Activated CD4-positive, CD25-positive, alpha-beta regulatory T cell treated with anti-CD3 and anti-CD28 coated beads, Interleukin-2, amount 50 U/mL, for 16 hours (primary cell): ENCODE measurements around the gene CCDC110.
A peak's percentile ranks its signal among the peaks of the same experiment; 100 is the strongest.
"Not testable (repeated sequence)": the region's sequence is repeated elsewhere in the genome, so short reads cannot be mapped to it uniquely, and the experiment has no call there.

Source experiments
- DNase-seq: peaks from one replicate; pipeline ENCODE4 v3.0.0-alpha.2; 2020; ENCODE audit warnings: low read depth, low spot score

Gene CCDC110

DNA sequence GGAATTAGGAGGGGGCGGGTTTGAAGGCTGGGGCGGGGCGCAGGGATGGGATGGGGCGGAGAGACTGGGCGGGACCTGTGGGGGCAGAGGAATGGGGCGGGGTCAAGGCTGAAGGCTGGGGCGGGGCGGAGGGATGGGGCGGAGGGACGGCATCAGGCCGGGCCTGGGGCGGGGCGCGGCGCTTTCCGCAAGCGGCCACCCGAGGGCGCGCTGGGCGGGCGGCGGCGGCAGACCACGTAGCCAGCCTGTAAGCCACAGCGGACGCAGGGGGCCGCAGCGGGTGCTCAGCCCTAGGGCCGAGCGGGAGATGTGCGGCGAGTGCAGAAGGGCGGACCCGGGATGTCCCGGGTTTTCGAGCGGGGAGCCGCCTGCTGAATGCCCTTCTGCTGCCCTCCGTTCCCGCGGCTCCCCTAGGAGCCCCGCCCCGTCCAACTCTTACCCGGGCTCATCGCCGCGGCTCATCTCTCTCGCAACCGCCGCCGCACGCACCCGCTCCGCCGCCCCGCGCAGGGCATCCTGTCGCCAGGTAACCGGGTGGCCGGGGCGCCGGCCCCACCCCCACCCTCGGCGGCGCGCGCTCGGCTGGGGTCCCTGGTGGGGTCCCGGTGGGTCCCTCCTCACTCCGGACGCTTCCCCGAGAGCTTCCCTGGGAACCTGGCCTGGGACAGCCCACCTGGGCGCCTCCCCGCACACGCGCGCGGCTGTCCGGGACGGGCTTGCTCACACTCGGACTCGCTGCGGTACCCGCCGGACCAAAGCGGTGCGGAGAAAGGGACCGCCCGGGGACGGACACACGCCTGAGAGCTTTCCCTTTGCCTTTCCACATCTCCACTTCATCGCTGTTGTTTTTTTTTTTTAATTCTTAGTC, at the start of gene CCDC110:
TSS of gene CCDC110 (minus strand) at position 499 of the 868 bp plus-strand sequence. CDS start at position 449, 50 bp downstream.
- peak; percentile 71 for DNase-seq

DNA sequence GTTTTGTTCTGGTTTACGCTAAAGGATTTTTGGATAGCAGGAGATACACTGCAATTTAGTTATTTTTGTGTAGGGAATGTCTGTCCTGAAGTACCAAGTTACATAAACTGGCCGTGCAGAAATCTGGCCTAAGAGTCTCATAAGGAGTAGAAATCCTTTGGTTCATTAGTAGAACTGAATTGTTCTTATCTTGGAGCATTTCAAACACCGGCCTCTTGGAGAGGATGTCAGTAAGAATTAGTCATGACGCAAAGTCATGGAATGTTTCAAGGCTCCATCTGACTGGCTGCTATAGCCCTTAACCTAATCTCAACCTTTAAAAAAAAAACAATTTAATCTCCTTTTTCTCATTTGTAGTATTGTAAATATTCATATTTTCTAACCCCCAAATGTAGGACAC, 48.6 kb upstream of the CCDC110 start:
- no peak for DNase-seq

GRCh38 chr4:185518494-185518893, 47.0 kb upstream of the CCDC110 start:
- no peak for DNase-seq

GRCh38 chr4:185518069-185518468, 46.5 kb upstream of the CCDC110 start:
- DNase-seq: no peak

DNA sequence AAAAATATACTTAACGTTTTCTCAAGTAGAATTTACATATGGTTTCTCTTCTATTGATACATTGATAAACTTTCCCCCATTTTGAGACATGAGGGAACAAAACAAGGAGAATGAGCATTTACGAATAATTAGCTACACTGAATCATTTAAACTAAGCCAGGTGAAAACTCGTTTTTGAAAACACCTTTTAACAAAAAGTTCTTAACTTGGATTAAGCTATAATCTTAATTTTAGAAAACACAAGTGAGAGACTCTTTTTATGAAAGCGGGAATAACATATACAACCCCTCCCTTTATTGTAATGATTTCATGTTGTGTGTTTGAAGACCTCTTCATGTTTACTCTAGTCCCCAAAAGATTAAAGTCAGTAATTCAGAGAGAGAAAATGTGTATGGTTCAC, 43.7 kb upstream of the CCDC110 start:
- no peak for DNase-seq

- DNase-seq: no peak
These were observed 42.7 kb upstream of the CCDC110 start for GRCh38 chr4:185514182-185514697.

DNA sequence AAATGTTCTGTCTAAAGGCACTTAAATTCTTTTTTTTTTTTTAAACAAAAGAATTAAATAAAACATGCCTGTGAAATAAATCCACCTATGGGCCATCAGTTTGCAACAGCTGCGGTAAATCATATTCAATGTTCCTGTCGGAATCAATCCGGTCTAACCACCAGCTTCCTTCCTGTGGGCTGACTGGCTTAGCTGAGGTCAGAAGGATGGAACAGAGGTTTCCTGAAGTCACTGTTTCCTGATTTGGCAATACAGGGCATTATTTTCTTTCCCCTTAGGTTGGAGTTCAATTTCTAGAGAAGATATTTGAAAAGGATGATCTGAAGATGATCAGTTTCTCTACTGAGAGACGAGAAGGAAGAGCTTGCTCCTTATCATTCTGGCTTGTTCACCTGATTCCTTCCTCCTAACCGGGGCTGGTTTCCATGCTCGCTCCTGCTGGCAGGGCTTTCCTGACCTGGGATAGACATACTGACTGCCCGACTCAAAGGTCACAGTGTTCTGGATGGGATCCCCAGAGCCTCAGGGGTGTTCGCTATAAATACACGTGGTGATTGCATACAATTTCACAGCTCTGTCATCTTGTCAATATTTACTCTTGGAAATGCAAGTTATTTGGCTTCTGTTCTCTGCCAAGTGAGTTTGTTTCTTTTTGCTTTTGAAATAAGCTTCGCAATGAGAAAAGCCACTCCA, 42.1 kb upstream of the CCDC110 start:
- no peak for DNase-seq

DNA sequence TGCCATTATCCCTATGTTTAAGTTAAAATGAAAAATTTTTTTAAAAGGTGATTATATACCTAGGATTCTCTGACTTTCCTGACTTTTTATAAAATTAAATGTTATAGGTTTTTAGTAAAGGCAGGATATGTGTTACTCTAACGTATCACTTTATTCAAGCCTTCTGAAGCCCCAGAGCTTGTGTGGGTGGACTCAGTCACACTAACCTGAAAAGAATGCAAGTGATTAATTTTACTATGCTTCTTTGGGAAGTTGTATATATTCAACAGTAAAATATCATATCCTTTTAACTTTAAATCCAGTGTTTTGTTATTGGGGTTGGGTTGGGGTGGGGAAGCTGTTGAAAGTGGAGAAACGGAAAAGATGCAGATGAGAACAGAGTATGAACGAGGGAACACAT, 41.0 kb upstream of the CCDC110 start:
- no peak for DNase-seq

GRCh38 chr4:185511243-185511642, 39.7 kb upstream of the CCDC110 start:
- not testable (repeated sequence) for DNase-seq

GRCh38 chr4:185510806-185511205, 39.3 kb upstream of the CCDC110 start:
- no peak for DNase-seq

DNA sequence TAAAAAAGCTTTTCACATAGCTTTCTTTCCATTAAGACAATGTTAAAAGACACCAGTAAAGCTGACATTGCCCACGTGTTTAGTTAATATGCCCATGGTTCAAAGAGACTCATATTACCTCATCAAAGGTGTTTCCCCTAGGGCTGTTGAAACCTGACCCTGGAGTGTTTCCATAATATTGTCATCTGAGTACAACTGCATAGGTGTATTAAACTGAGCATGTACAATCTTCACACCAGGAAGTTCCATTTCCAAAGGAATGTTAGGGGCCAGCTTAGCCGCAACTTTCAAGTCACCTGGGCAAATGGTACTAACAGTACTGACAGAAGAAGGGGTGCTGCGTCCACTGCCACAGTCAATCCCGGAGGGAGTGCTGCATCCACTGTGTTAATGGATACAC, 36.6 kb upstream of the CCDC110 start:
- DNase-seq: no peak

DNA sequence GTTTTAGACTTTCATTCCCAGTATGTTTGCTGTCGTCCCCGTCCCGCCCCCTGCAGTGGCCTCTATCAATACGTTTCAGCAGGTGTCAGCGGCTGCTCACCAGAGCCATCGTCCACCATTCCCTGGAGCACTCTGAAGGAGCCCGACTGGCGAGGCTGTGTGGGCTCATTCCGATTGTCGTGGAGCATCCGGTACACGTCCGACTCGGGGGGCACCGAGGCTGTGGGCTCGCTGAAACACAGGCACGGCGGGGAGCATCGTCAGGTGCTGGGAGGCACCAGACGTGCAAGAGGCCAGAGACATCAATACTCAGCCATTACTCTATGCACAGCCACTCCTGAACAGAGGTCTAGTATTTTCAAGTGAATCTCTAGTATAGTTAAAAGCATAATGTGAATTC, 34.9 kb upstream of the CCDC110 start:
- DNase-seq: no peak

DNA sequence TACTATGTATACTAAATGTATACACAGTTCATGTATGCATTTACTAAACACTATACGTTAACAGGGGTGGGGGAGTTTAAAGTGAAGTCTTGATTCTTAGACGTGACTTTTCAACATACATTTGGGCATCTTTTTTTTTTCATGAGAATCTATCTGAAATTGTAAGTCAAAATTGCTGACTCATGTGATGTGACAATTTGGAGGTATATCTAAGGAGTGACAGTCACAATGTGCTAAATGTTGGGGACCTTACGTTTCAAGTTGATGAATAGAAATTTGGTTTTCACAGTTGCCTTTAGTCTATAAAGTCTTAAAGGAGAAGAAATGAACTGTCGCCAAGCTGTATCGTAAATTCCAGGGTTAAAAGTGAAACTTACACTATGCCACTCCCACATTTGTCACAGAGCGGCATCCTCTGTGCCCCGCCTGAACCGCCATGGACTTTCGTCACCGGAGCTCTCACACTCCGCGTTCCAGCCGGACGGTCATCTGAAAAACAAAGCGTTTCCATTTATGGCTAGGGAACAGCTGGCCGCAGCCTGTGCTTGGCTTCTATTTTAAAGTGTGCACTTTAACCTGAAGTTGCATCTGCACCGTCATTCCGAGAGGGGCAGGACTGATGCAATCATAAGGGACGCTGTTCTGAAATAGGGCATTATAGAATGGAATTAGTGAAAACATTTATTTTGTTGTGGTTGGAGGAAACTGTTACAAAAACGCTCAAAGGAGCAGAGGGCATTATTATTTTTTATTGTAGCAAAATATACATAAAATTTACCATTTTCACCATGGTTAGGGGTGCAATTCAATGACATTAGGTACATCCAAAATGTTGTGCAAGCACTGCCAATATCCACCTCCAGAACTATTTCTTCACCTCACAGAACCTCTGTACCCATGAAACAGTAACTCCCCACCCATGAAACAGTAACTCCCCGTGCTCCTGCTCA, 32.8 kb upstream of the CCDC110 start:
- no peak for DNase-seq

DNA sequence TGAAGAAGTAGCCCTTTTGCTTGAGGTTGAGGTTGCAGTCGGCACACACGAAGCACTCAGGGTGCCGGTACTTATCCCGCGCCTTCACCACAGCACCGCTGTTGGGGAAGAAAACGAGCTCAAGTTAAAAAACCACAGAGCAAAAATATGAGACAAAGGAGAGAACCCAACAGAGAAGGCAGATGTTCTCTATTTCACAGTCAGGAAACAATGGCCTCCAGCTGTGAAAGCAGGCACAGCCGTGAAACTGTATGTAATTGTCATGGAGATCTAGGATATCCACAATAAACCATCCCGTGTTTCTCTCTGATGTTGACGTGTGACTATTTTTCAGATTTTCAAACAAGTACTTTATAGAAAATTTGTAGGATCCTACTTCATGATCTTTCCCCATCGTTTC, 30.9 kb upstream of the CCDC110 start:
- DNase-seq: no peak

DNA sequence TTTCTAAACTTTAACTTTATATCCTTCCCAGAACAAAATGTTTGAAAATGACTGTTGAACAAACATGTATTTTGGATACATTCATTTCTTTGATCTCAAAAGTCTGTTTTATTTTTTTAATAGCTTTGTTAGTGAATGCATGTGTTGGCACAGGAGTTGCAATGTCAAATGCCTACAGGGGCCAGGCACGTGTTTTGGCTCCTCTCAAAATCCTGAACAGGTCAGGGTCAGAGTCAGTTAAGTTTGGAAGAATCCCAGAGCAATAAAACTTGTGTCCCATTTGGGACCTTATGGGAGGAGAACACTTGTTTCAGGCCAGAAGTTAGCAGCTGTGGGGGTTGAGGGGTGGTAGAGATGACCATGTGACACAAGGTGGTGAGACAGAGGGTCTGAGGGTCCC, 29.0 kb upstream of the CCDC110 start:
- DNase-seq: no peak

- DNase-seq: no peak
These were observed 28.5 kb upstream of the CCDC110 start for GRCh38 chr4:185500035-185500434.

DNA sequence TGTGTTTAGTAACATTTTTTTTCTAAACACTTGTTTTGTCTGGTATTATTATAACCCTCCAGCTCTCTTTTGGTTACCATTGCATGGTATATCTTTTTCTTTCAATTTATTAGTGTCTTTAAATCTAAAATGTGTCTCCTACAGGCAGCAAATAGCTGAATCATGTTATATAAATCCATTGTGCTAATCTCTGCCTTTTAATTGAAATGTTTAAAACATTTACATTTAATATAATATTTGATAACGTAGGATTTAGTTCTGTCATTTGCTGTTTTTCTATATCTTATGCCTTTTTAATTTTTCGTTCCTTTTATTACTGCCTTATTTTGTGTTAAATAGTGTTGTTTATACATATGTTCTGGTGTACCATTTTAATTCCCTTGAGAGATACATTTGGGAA, 17.1 kb upstream of the CCDC110 start:
- DNase-seq: no peak

DNA sequence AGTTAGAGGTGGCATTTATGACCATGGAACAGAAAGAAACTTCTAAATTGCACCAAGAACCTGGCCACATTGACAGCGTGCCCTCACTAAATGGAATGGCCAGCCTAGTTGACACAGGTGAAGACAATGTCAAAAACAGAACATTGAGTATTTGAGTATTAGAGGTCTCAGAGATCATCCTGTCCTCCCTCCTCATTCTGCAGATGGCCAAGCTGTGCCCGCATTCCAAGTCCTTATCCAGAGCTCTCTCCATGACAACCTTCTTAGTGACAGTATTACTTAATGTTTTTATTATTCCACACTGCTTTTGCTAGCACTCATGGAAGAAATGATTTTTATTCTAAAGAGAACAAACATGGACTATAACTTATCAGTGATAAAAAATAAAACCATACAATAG, 9.9 kb upstream of the CCDC110 start:
- no peak for DNase-seq

- DNase-seq: no peak
These were observed 8.6 kb upstream of the CCDC110 start for GRCh38 chr4:185480016-185480732.

- DNase-seq: no peak
These were observed 8.0 kb upstream of the CCDC110 start for GRCh38 chr4:185479507-185479971.

DNA sequence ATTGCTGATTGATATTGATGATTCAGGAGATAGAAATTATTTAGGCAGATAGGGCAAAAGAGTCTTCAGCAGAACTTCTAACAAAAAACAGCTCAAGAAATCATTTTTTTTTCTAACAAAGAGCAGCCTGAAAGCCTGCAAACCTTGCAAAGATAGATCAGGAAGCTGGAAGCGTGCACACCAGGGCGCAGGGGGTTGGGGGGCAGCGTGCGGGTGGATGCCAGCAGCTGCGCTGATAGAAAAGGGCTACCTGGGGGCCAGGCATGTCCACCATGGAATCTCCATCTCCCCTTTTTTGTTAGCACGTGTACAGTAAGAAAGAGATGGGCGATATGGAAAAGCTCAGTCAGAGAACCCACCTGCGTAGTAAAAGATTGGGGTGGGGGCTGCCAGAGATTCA, 1.7 kb upstream of the CCDC110 start:
- no peak for DNase-seq
